CD4-positive, alpha-beta T cell (primary cell): ENCODE data around the gene LRRC72. TPM values are rescaled to one million over a fixed set of nuclear protein-coding genes. Genes with fewer than 3 reads are reported as not detected.
A peak's percentile ranks its signal among the peaks of the same experiment; 100 is the strongest.

Experiments used
- ATAC-seq: fragments of 200-7000 bp; cut with Tn5 transposase; one replicate; pipeline ENCODE4 v1.10.0; 2022; ENCODE audit warnings: mild to moderate bottlenecking; ENCODE audit not compliant: poor library complexity
- CTCF ChIA-PET: fragments of 350-600 bp; sonication (Branson Sonifier 250); formaldehyde crosslinking; loops from one replicate; lab custom pipeline; 2021; ENCODE audit warnings: antibody characterized with exemption, inconsistent platforms; lab: Charles Lee
- POLR2A ChIA-PET: fragments of 350-600 bp; sonication (Branson Sonifier 250); formaldehyde crosslinking; loops from one replicate; lab custom pipeline; 2021; ENCODE audit warnings: antibody characterized with exemption, inconsistent platforms; lab: Charles Lee
- DNase-seq, 14 experiments: peaks; one replicate each; pipeline ENCODE4 v3.0.0-alpha.2; 2013 to 2020; ENCODE audit warnings: mixed read lengths in 2 of 14
- H3K27ac ChIP-seq, 2 donors: one replicate each; pipeline versions ENCODE4 v1.5.1 to v1.7.0; 2013; ENCODE audit warnings: low read length in 2 of 2, low read depth in 1 of 2, mild to moderate bottlenecking in 1 of 2
- H3K27me3 ChIP-seq, 2 experiments: 1 replicate in 1 of 2; 2 replicates in 1 of 2; pipeline versions ENCODE4 v1.6.1 to v1.7.0; 2013; ENCODE audit warnings: low read length in 2 of 2, control low read depth in 1 of 2, mild to moderate bottlenecking in 1 of 2, moderate library complexity in 1 of 2; ENCODE audit not compliant: insufficient read depth in 2 of 2, control insufficient read depth in 1 of 2
- H3K36me3 ChIP-seq: one replicate; pipeline ENCODE4 v1.6.1; 2013; ENCODE audit warnings: low read length, control low read depth; ENCODE audit not compliant: insufficient read depth
- H3K4me1 ChIP-seq: one replicate; pipeline ENCODE4 v1.6.1; 2013; ENCODE audit warnings: low read length, control low read depth; ENCODE audit not compliant: insufficient read depth
- H3K4me3 ChIP-seq: one replicate; pipeline ENCODE4 v1.5.1; 2013; ENCODE audit warnings: mild to moderate bottlenecking, low read length, moderate library complexity
- H3K9me3 ChIP-seq, 2 experiments: 1 replicate in 1 of 2; 2 replicates in 1 of 2; pipeline versions ENCODE4 v1.6.1 to v1.7.0; 2013; ENCODE audit warnings: low read length in 2 of 2, mild to moderate bottlenecking in 2 of 2, control low read depth in 1 of 2, moderate library complexity in 1 of 2; ENCODE audit not compliant: control insufficient read depth in 1 of 2, insufficient read depth in 1 of 2
- H3K27ac Mint-ChIP-seq: one replicate; pipeline ENCODE4 v1.8.0; 2020; ENCODE audit warnings: mixed read lengths
- H3K27me3 Mint-ChIP-seq: one replicate; pipeline ENCODE4 v1.8.0; 2021; ENCODE audit warnings: mixed read lengths
- H3K36me3 Mint-ChIP-seq: one replicate; pipeline ENCODE4 v1.8.0; 2021; ENCODE audit warnings: low read depth, mixed read lengths
- H3K4me1 Mint-ChIP-seq: one replicate; pipeline ENCODE4 v1.8.0; 2021; ENCODE audit warnings: low read depth, mixed read lengths
- H3K4me3 Mint-ChIP-seq: one replicate; pipeline ENCODE4 v1.8.0; 2020; ENCODE audit warnings: mild to moderate bottlenecking, mixed read lengths
- H3K9me3 Mint-ChIP-seq: one replicate; pipeline ENCODE4 v1.8.0; 2020; ENCODE audit warnings: mixed read lengths
- intact Hi-C, 2 experiments: fragments of 100-400 bp; cut with DNase I in 1 of 2; cut with micrococcal nuclease in 1 of 2; formaldehyde crosslinking; loops; one replicate each; pipeline versions ENCODE4 v1.15.1 to v1.9.0; 2023 to 2025; cut with DNase I, micrococcal nuclease
- total RNA-seq, 174 experiments: library from RNA in 2 of 174; stranded (reverse) in 2 of 174; gene quantifications; one replicate each; pipeline ENCODE4 v1.2.3 and lab custom pipeline; 2021 to 2026
- TF ChIP-seq, protein P1 (sequence below): fragments of 200-600 bp; IDR thresholded peaks from one replicate; pipeline ENCODE4 v1.8.0; 2022; ENCODE audit warnings: antibody characterized with exemption, mild to moderate bottlenecking

LRRC72 gene
- total RNA-seq, 2 experiments from 2014 or later, result not detected

DNA sequence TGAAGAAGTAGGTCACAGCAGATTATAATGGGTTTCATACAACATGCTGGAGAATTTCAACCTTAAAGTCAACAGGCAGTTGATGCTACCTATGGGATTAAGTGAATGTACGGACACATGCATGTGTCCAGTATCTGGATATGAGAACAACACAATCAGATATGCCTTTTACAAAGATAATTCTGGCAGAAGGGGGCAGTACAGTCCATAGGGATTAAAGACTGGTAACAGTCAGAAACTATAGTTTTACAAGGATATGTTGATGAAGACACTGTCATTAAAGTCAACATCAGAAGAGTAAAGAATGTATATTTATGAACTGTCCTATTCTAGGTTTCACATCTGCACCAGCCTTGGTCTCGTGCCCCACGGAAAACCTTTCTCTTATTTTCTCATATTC, 77.4 kb downstream of the LRRC72 start:
- H3K27me3 ChIP-seq, result no peaks in the 10 kb centered on the region
- H3K9me3 Mint-ChIP-seq, result no peaks in the 10 kb centered on the region
- H3K4me3 Mint-ChIP-seq, result no peak overlapping the region
- H3K27me3 Mint-ChIP-seq, result no peaks in the 10 kb centered on the region
- CTCF ChIA-PET, result no interaction called here
- no peak overlapping the region for H3K27ac Mint-ChIP-seq
- H3K27ac ChIP-seq, result no peak overlapping the region
- H3K4me1 ChIP-seq, result no peaks in the 10 kb centered on the region
- no peaks in the 10 kb centered on the region for H3K4me1 Mint-ChIP-seq
- TF ChIP-seq, protein P1, sequence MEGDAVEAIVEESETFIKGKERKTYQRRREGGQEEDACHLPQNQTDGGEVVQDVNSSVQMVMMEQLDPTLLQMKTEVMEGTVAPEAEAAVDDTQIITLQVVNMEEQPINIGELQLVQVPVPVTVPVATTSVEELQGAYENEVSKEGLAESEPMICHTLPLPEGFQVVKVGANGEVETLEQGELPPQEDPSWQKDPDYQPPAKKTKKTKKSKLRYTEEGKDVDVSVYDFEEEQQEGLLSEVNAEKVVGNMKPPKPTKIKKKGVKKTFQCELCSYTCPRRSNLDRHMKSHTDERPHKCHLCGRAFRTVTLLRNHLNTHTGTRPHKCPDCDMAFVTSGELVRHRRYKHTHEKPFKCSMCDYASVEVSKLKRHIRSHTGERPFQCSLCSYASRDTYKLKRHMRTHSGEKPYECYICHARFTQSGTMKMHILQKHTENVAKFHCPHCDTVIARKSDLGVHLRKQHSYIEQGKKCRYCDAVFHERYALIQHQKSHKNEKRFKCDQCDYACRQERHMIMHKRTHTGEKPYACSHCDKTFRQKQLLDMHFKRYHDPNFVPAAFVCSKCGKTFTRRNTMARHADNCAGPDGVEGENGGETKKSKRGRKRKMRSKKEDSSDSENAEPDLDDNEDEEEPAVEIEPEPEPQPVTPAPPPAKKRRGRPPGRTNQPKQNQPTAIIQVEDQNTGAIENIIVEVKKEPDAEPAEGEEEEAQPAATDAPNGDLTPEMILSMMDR, result no peak
- peaks cover 30% of the 10 kb centered on the region for H3K36me3 ChIP-seq
- POLR2A ChIA-PET, result interaction anchor here (0.6 kb wide), 1 partner anchor 678 kb away, joined by 3 read pairs; no protein-coding TSS in a partner anchor
- ATAC-seq (no peak), DNase-seq (peak in 2 of 14 experiments; percentile 9 to 11)
- H3K9me3 ChIP-seq, result no peaks in the 10 kb centered on the region
- no peak overlapping the region for H3K4me3 ChIP-seq
- intact Hi-C loops, result loop anchor here in 1 of 2 experiments (2.0 kb wide), 1 partner anchor 315 kb away; no protein-coding TSS in a partner anchor
- peaks cover 85% of the 10 kb centered on the region for H3K36me3 Mint-ChIP-seq

DNA sequence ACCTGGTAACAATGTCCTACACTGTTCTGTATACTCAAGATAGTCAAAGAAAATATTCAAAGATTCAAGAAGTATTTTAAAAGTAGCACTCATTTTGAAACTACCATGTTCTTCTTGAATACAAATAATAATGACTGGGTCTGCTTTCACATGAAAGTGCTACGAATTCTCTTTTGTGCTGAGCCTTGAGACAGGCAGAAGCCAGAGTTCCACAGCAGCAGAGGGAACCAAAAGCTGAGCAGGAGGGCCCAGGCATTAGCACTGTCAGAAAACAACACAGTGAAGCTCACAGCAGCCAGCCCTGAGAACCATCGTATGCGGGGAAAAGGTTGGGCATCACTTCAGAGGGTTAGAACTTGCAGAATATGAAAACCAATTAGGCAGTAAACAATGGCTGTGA, 80.1 kb downstream of the LRRC72 start:
- Histone ChIP-seq H3K36me3 (peaks cover 36% of the 10 kb centered on the region), H3K27ac (no peak overlapping the region), H3K9me3 (no peaks in the 10 kb centered on the region), H3K4me3 (no peak overlapping the region), H3K27me3 (no peaks in the 10 kb centered on the region), H3K4me1 (no peaks in the 10 kb centered on the region)
- ChIA-PET CTCF (no interaction called here), POLR2A (no interaction called here)
- Mint-ChIP-seq H3K4me1 (no peaks in the 10 kb centered on the region), H3K27me3 (no peaks in the 10 kb centered on the region), H3K36me3 (peaks cover 80% of the 10 kb centered on the region), H3K4me3 (no peak overlapping the region), H3K9me3 (no peaks in the 10 kb centered on the region), H3K27ac (no peak overlapping the region)
- DNase-seq (no peak), ATAC-seq (no peak)
- TF ChIP-seq, protein P1, result no peak
- intact Hi-C loops, result no loop called here

DNA sequence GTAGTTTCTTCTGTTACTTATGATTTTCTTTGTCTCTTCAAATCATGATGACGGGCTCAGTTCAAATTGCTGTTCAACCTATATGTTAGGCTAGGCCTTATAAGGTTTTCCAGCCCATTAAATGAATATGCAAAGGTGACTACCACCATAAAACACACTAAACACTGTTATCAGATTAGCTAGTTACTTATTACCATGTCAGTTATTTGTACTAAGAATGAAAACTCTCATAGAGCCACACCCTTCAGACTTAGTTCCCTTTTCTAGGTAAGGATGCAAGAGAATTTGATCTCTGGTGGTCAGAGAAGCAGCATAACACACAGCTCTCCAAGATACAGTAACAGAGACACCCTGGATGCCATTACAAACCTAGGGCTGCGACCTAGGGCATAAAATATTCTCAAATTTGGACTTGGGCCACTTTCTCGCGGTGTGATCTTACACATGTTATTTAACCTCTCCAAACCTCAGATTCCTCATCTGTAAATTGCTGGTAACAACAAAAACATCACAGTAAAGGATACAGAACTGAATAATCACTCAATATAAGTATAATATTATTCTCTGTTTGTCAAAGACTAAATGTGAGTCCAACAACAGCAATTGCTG, 83.3 kb downstream of the LRRC72 start:
- POLR2A ChIA-PET, result no interaction called here
- no peaks in the 10 kb centered on the region for H3K4me1 ChIP-seq
- CTCF ChIA-PET, result no interaction called here
- ATAC-seq, result no peak
- Mint-ChIP-seq H3K27ac (no peak overlapping the region), H3K4me1 (no peaks in the 10 kb centered on the region), H3K27me3 (no peaks in the 10 kb centered on the region), H3K4me3 (no peak overlapping the region), H3K9me3 (no peaks in the 10 kb centered on the region), H3K36me3 (peaks cover 63% of the 10 kb centered on the region)
- TF ChIP-seq, protein P1, result no peak
- no peak overlapping the region for H3K27ac ChIP-seq
- no peaks in the 10 kb centered on the region for H3K27me3 ChIP-seq
- intact Hi-C loops, result no loop called here
- peaks cover 30% of the 10 kb centered on the region for H3K36me3 ChIP-seq
- no peak for DNase-seq
- no peak overlapping the region for H3K4me3 ChIP-seq
- H3K9me3 ChIP-seq, result no peaks in the 10 kb centered on the region
